Measurements from ENCODE around the gene BRF1. TPM values are rescaled to one million over a fixed set of nuclear protein-coding genes. Genes with fewer than 3 reads are reported as not detected.

The BRF1 gene
- total RNA-seq, 1 experiment from 2014 or later, result 25.0 TPM

GRCh38 chr14:105173901-105174894 is 126.6 kb downstream of the BRF1 start:
- no peak overlapping the region for H3K4me3 ChIP-seq
- H3K9me3 ChIP-seq, result no peaks in the 10 kb centered on the region
- H3K27me3 ChIP-seq, result no peaks in the 10 kb centered on the region
- no peaks in the 10 kb centered on the region for H3K36me3 ChIP-seq
- no peak for DNase-seq

GRCh38 chr14:105173145-105173544 is 127.7 kb downstream of the BRF1 start:
- Histone ChIP-seq H3K4me3 (no peak overlapping the region), H3K36me3 (no peaks in the 10 kb centered on the region), H3K9me3 (no peaks in the 10 kb centered on the region), H3K27me3 (no peaks in the 10 kb centered on the region)
- DNase-seq, result no peak

- Histone ChIP-seq H3K36me3 (no peaks in the 10 kb centered on the region), H3K4me3 (no peak overlapping the region), H3K27me3 (no peaks in the 10 kb centered on the region), H3K9me3 (no peaks in the 10 kb centered on the region)
- no peak for DNase-seq
Measured at GRCh38 chr14:105172476-105172875, 128.3 kb downstream of the BRF1 start.

GRCh38 chr14:105171004-105171673 is 129.7 kb downstream of the BRF1 start:
- no peak for DNase-seq
- no peaks in the 10 kb centered on the region for H3K36me3 ChIP-seq
- H3K9me3 ChIP-seq, result no peaks in the 10 kb centered on the region
- no peaks in the 10 kb centered on the region for H3K27me3 ChIP-seq
- no peak overlapping the region for H3K4me3 ChIP-seq

- no peaks in the 10 kb centered on the region for H3K9me3 ChIP-seq
- no peaks in the 10 kb centered on the region for H3K27me3 ChIP-seq
- DNase-seq, result no peak
- H3K4me3 ChIP-seq, result no peak overlapping the region
- no peaks in the 10 kb centered on the region for H3K36me3 ChIP-seq
Measured at GRCh38 chr14:105169776-105170655, 130.8 kb downstream of the BRF1 start.

- no peak for DNase-seq
- Histone ChIP-seq H3K27me3 (no peaks in the 10 kb centered on the region), H3K9me3 (no peaks in the 10 kb centered on the region), H3K36me3 (no peaks in the 10 kb centered on the region), H3K4me3 (no peak overlapping the region)
Measured at GRCh38 chr14:105168979-105169507, 131.8 kb downstream of the BRF1 start.

- Histone ChIP-seq H3K9me3 (no peaks in the 10 kb centered on the region), H3K4me3 (peak within 1 kb of the TSS; percentile 42), H3K36me3 (no peaks in the 10 kb centered on the region), H3K27me3 (no peaks in the 10 kb centered on the region)
- peak; percentile 57 for DNase-seq
Measured at GRCh38 chr14:105168496-105168978, 132.3 kb downstream of the BRF1 start, which contains the start of gene JAG2. TSS of gene JAG2 (minus strand) at chr14:105168776. CDS start at chr14:105168420, 356 bp downstream.

GRCh38 chr14:105168093-105168420 is 132.7 kb downstream of the BRF1 start:
- H3K27me3 ChIP-seq, result no peaks in the 10 kb centered on the region
- DNase-seq, result no peak
- peak overlapping the region; percentile 42 for H3K4me3 ChIP-seq
- no peaks in the 10 kb centered on the region for H3K9me3 ChIP-seq
- no peaks in the 10 kb centered on the region for H3K36me3 ChIP-seq

- H3K4me3 ChIP-seq, result peak overlapping the region; percentile 42
- H3K27me3 ChIP-seq, result no peaks in the 10 kb centered on the region
- peak; percentile 7 for DNase-seq
- H3K36me3 ChIP-seq, result no peaks in the 10 kb centered on the region
- H3K9me3 ChIP-seq, result no peaks in the 10 kb centered on the region
Measured at GRCh38 chr14:105167303-105168092, 133.3 kb downstream of the BRF1 start.

- Histone ChIP-seq H3K4me3 (peak overlapping the region; percentile 6; the same call in 1 of the 2 replicates), H3K9me3 (no peaks in the 10 kb centered on the region), H3K36me3 (no peaks in the 10 kb centered on the region), H3K27me3 (no peaks in the 10 kb centered on the region)
- no peak for DNase-seq
Measured at GRCh38 chr14:105166571-105167302, 134.1 kb downstream of the BRF1 start.

GRCh38 chr14:105165761-105166485 is 134.9 kb downstream of the BRF1 start:
- H3K4me3 ChIP-seq, result no peak overlapping the region
- H3K9me3 ChIP-seq, result no peaks in the 10 kb centered on the region
- DNase-seq, result peak; percentile 48
- H3K27me3 ChIP-seq, result no peaks in the 10 kb centered on the region
- H3K36me3 ChIP-seq, result no peaks in the 10 kb centered on the region

GRCh38 chr14:105165134-105165704 is 135.6 kb downstream of the BRF1 start:
- no peaks in the 10 kb centered on the region for H3K27me3 ChIP-seq
- no peaks in the 10 kb centered on the region for H3K36me3 ChIP-seq
- peak; percentile 17 for DNase-seq
- H3K9me3 ChIP-seq, result no peaks in the 10 kb centered on the region
- no peak overlapping the region for H3K4me3 ChIP-seq

- Histone ChIP-seq H3K4me3 (no peak overlapping the region), H3K9me3 (no peaks in the 10 kb centered on the region), H3K27me3 (no peaks in the 10 kb centered on the region), H3K36me3 (no peaks in the 10 kb centered on the region)
- DNase-seq, result no peak
Measured at GRCh38 chr14:105163040-105163742, 137.6 kb downstream of the BRF1 start.

GRCh38 chr14:105162669-105162979 is 138.2 kb downstream of the BRF1 start:
- Histone ChIP-seq H3K36me3 (no peaks in the 10 kb centered on the region), H3K27me3 (no peaks in the 10 kb centered on the region), H3K4me3 (no peak overlapping the region), H3K9me3 (no peaks in the 10 kb centered on the region)
- DNase-seq, result no peak
